ENCODE measurements around the gene KCNH8.

Gene KCNH8

GRCh38 chr3:19526071-19526470 lies 377.8 kb downstream of the KCNH8 start:
- Mint-ChIP-seq H3K27ac (no peak overlapping the region), H3K27me3 (no peaks in the 10 kb centered on the region), H3K4me1 (no peaks in the 10 kb centered on the region), H3K9me3 (no peaks in the 10 kb centered on the region), H3K4me3 (no peak overlapping the region)
- no peak for DNase-seq
- no peak for ATAC-seq

GRCh38 chr3:19527746-19528145 lies 379.4 kb downstream of the KCNH8 start:
- Mint-ChIP-seq H3K27me3 (no peaks in the 10 kb centered on the region), H3K27ac (no peak overlapping the region), H3K9me3 (no peaks in the 10 kb centered on the region), H3K4me3 (no peak overlapping the region), H3K4me1 (no peaks in the 10 kb centered on the region)
- DNase-seq, result no peak
- no peak for ATAC-seq

GRCh38 chr3:19531426-19531825 lies 383.1 kb downstream of the KCNH8 start:
- Mint-ChIP-seq H3K27me3 (no peaks in the 10 kb centered on the region), H3K9me3 (no peaks in the 10 kb centered on the region), H3K27ac (no peak overlapping the region), H3K4me3 (no peak overlapping the region), H3K4me1 (no peaks in the 10 kb centered on the region)
- DNase-seq (no peak), ATAC-seq (no peak)

- peak overlapping the region in 1 of 2 donors; percentile 37 for H3K27ac Mint-ChIP-seq
- no peaks in the 10 kb centered on the region for H3K27me3 Mint-ChIP-seq
- H3K4me3 Mint-ChIP-seq, result no peak overlapping the region
- H3K4me1 Mint-ChIP-seq, result no peaks in the 10 kb centered on the region
- ATAC-seq, result peak; percentile 55
- no peaks in the 10 kb centered on the region for H3K9me3 Mint-ChIP-seq
- no peak for DNase-seq
Measured at GRCh38 chr3:19539518-19540392, 391.4 kb downstream of the KCNH8 start.

GRCh38 chr3:19540464-19540863 lies 392.2 kb downstream of the KCNH8 start:
- H3K27ac Mint-ChIP-seq, result no peak overlapping the region
- no peaks in the 10 kb centered on the region for H3K9me3 Mint-ChIP-seq
- no peak overlapping the region for H3K4me3 Mint-ChIP-seq
- ATAC-seq (no peak), DNase-seq (no peak)
- no peaks in the 10 kb centered on the region for H3K4me1 Mint-ChIP-seq
- no peaks in the 10 kb centered on the region for H3K27me3 Mint-ChIP-seq

GRCh38 chr3:19541284-19541683 lies 393.0 kb downstream of the KCNH8 start:
- DNase-seq (no peak), ATAC-seq (no peak)
- Mint-ChIP-seq H3K9me3 (no peaks in the 10 kb centered on the region), H3K4me1 (no peaks in the 10 kb centered on the region), H3K27me3 (no peaks in the 10 kb centered on the region), H3K27ac (no peak overlapping the region), H3K4me3 (no peak overlapping the region)

GRCh38 chr3:19543212-19543841 lies 395.0 kb downstream of the KCNH8 start:
- Mint-ChIP-seq H3K9me3 (no peaks in the 10 kb centered on the region), H3K27me3 (no peaks in the 10 kb centered on the region), H3K4me3 (no peak overlapping the region), H3K4me1 (no peaks in the 10 kb centered on the region), H3K27ac (no peak overlapping the region)
- ATAC-seq (peak; percentile 53), DNase-seq (no peak)

GRCh38 chr3:19547665-19548464 lies 399.6 kb downstream of the KCNH8 start:
- no peak for DNase-seq
- Mint-ChIP-seq H3K27ac (no peak overlapping the region), H3K27me3 (no peaks in the 10 kb centered on the region), H3K4me3 (no peak overlapping the region), H3K4me1 (no peaks in the 10 kb centered on the region), H3K9me3 (peaks cover 0 to under 1% of the 10 kb centered on the region in 2 donors)
- ATAC-seq, result no peak

GRCh38 chr3:19559724-19560442 lies 411.6 kb downstream of the KCNH8 start:
- Mint-ChIP-seq H3K4me3 (no peak overlapping the region), H3K27me3 (no peaks in the 10 kb centered on the region), H3K9me3 (peaks cover 0 to 12% of the 10 kb centered on the region in 2 donors), H3K27ac (no peak overlapping the region), H3K4me1 (no peaks in the 10 kb centered on the region)
- DNase-seq (no peak), ATAC-seq (no peak)

- DNase-seq, result no peak
- H3K4me3 Mint-ChIP-seq, result no peak overlapping the region
- peaks cover 0 to 9% of the 10 kb centered on the region in 2 donors for H3K9me3 Mint-ChIP-seq
- no peak for ATAC-seq
- no peaks in the 10 kb centered on the region for H3K4me1 Mint-ChIP-seq
- H3K27ac Mint-ChIP-seq, result no peak overlapping the region
- H3K27me3 Mint-ChIP-seq, result no peaks in the 10 kb centered on the region
Measured at GRCh38 chr3:19573644-19574043, 425.3 kb downstream of the KCNH8 start.

GRCh38 chr3:19574268-19574667 lies 426.0 kb downstream of the KCNH8 start:
- H3K27me3 Mint-ChIP-seq, result no peaks in the 10 kb centered on the region
- DNase-seq (no peak), ATAC-seq (no peak)
- no peak overlapping the region for H3K4me3 Mint-ChIP-seq
- peaks cover 0 to 12% of the 10 kb centered on the region in 2 donors for H3K9me3 Mint-ChIP-seq
- H3K4me1 Mint-ChIP-seq, result no peaks in the 10 kb centered on the region
- H3K27ac Mint-ChIP-seq, result no peak overlapping the region

- Mint-ChIP-seq H3K4me1 (no peaks in the 10 kb centered on the region), H3K9me3 (peaks cover 0 to 12% of the 10 kb centered on the region in 2 donors), H3K27ac (peak overlapping the region in 1 of 2 donors; percentile 48), H3K4me3 (no peak overlapping the region), H3K27me3 (no peaks in the 10 kb centered on the region)
- ATAC-seq (no peak), DNase-seq (no peak)
Measured at GRCh38 chr3:19576343-19576742, 428.0 kb downstream of the KCNH8 start.

All from stimulated activated naive CD8-positive, alpha-beta T cell treated with anti-CD3 and anti-CD28 coated beads, Interleukin-15, amount 100 ng/mL, for 72 hours (primary cell).